Mononuclear cell (primary cell): Measurements from ENCODE around the gene DLGAP1. TPM values are rescaled to one million over a fixed set of nuclear protein-coding genes. Genes with fewer than 3 reads are reported as not detected.

Experiments used
- H3K27me3 ChIP-seq: 2 replicates; pipeline ENCODE4 v1.6.0; 2011; ENCODE audit warnings: low read length, control low read depth; ENCODE audit not compliant: insufficient read depth
- H3K4me1 ChIP-seq: 2 replicates; pipeline ENCODE4 v1.5.1; 2011; ENCODE audit warnings: mild to moderate bottlenecking, low read length, control low read depth; ENCODE audit not compliant: insufficient read depth
- H3K4me3 ChIP-seq: 2 replicates; pipeline ENCODE4 v1.5.1; 2011; ENCODE audit warnings: mild to moderate bottlenecking, low read length, moderate library complexity
- H3K9me3 ChIP-seq: 2 replicates; pipeline ENCODE4 v1.5.1; 2011; ENCODE audit warnings: low read depth, mild to moderate bottlenecking, control low read depth, low read length
- total RNA-seq: library from RNA; depleted of rRNA; stranded (reverse); fragments of >200 nt; gene quantifications from one replicate; pipeline ENCODE4 v1.2.3, GENCODE V29; 2012

The DLGAP1 gene
- total RNA-seq, 1 donor = 0.42 TPM

DNA sequence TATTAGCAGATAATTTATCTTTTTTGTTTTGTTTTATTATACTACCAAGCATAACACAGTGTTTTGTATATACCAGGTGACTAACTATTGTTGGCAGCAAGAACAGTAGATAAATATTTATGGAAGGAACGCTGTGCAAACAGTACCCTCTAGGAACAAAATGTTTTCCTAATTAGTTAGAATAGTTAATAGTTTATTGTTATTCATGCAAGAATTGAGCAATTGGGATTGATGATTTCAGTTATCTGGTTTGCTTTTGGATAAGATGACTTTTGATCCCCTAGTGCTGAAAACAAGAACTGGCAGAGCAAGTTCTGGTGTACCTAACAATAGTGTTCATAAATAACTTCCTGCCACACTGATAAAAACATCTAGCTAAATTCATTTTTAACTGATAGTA lies 681.8 kb downstream of the DLGAP1 start:
- Histone ChIP-seq H3K4me1 (peaks cover 10% of the 10 kb centered on the region), H3K27me3 (peaks cover 3% of the 10 kb centered on the region), H3K9me3 (no peaks in the 10 kb centered on the region), H3K4me3 (no peak overlapping the region)

DNA sequence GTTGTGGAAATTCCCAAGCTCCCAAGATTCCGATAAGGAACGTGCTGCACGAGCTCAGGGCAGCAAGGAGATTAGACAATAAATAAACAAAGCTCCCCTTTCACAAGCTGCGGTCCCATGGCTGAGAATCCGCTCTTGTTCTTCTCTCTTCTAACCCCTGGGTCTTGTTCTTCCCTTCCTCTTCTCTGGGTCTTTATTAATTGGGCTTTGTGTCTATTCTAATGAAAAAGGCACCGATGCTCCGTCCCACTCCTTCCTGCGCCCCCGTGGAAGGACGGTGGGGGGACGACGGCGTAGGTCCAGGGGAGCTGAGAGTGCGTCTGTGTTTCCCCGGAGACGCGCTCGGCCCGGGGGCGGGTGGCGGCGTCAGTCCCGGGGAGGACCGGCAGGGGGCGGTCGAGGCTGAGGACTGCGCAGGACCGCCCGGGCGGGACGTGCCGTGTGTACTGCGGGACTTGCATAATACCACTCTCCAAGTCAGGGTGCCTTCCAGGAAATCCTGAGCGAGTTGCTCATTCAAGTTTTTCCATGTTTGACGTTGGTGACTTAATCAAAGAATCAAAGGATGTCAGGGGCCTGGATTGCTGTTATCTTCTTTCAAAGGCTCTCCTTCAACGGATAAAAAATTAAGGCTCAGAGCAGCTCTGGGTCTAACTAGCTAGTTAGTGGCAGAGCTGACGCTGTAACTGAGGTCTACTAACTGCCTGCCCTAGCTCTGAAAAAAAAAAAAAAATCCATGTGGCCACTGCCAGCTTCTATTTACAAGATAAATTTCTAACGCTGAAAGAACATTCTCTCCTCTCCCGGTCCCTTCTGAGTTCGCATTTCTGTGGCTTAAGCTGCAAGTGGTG lies 683.8 kb downstream of the DLGAP1 start:
- H3K27me3 ChIP-seq = peaks cover 3% of the 10 kb centered on the region
- peaks cover 10% of the 10 kb centered on the region for H3K4me1 ChIP-seq
- peak overlapping the region; percentile 5 for H3K4me3 ChIP-seq
- no peaks in the 10 kb centered on the region for H3K9me3 ChIP-seq

- Histone ChIP-seq H3K4me3 (no peak overlapping the region), H3K27me3 (no peaks in the 10 kb centered on the region), H3K9me3 (no peaks in the 10 kb centered on the region), H3K4me1 (no peaks in the 10 kb centered on the region)
Observed at GRCh38 chr18:3761266-3761665, 693.8 kb downstream of the DLGAP1 start.

GRCh38 chr18:3760741-3761140 lies 694.4 kb downstream of the DLGAP1 start:
- H3K4me3 ChIP-seq = no peak overlapping the region
- no peaks in the 10 kb centered on the region for H3K9me3 ChIP-seq
- no peaks in the 10 kb centered on the region for H3K27me3 ChIP-seq
- H3K4me1 ChIP-seq = no peaks in the 10 kb centered on the region

DNA sequence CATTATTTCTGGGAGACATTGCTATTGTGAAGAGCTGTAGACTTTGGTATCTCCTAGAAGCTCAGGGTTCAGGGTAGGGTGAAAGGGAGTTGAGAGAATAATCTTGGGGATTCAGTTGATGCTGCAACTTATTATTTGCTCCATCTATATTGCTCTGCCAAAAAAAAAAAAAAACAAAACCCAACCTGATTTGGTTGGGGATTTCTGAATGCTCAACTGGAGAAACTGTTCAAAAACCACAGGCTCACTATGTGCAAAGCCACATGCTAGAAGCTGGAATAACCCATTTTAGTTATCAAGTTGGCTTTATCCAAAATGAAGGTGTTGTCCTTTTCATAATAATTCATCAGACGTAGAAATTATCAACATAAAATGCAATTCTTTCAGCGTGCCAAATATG lies 696.0 kb downstream of the DLGAP1 start:
- Histone ChIP-seq H3K4me3 (no peak overlapping the region), H3K9me3 (no peaks in the 10 kb centered on the region), H3K27me3 (no peaks in the 10 kb centered on the region), H3K4me1 (no peaks in the 10 kb centered on the region)

GRCh38 chr18:3758531-3758930 lies 696.6 kb downstream of the DLGAP1 start:
- Histone ChIP-seq H3K4me3 (no peak overlapping the region), H3K4me1 (no peaks in the 10 kb centered on the region), H3K27me3 (no peaks in the 10 kb centered on the region), H3K9me3 (no peaks in the 10 kb centered on the region)

- H3K27me3 ChIP-seq = no peaks in the 10 kb centered on the region
- no peaks in the 10 kb centered on the region for H3K4me1 ChIP-seq
- no peaks in the 10 kb centered on the region for H3K9me3 ChIP-seq
- no peak overlapping the region for H3K4me3 ChIP-seq
Observed at GRCh38 chr18:3757361-3757760, 697.7 kb downstream of the DLGAP1 start.

GRCh38 chr18:3753106-3753505 lies 702.0 kb downstream of the DLGAP1 start:
- no peaks in the 10 kb centered on the region for H3K9me3 ChIP-seq
- no peaks in the 10 kb centered on the region for H3K27me3 ChIP-seq
- peaks cover 5% of the 10 kb centered on the region for H3K4me1 ChIP-seq
- H3K4me3 ChIP-seq = no peak overlapping the region

DNA sequence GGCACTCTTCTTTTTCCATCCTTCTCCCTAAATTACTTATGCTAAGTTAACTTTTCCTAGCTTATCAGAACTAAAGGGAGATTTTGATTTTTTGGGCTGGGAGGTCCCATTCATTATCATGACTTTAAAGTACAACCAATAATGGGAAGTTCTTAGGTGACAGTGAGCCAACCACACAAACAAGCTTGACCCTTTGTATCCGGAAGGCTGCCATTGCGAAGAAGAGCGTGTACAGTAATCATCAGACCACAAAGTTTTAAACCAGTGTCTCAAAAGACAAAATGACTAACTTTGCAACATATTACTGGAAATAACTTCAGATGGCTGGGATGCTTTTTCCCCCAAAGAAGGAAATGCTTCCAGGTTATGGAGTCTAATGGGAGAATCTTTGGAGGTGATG lies 707.0 kb downstream of the DLGAP1 start:
- Histone ChIP-seq H3K4me1 (peaks cover 17% of the 10 kb centered on the region), H3K9me3 (no peaks in the 10 kb centered on the region), H3K27me3 (no peaks in the 10 kb centered on the region), H3K4me3 (no peak overlapping the region)

DNA sequence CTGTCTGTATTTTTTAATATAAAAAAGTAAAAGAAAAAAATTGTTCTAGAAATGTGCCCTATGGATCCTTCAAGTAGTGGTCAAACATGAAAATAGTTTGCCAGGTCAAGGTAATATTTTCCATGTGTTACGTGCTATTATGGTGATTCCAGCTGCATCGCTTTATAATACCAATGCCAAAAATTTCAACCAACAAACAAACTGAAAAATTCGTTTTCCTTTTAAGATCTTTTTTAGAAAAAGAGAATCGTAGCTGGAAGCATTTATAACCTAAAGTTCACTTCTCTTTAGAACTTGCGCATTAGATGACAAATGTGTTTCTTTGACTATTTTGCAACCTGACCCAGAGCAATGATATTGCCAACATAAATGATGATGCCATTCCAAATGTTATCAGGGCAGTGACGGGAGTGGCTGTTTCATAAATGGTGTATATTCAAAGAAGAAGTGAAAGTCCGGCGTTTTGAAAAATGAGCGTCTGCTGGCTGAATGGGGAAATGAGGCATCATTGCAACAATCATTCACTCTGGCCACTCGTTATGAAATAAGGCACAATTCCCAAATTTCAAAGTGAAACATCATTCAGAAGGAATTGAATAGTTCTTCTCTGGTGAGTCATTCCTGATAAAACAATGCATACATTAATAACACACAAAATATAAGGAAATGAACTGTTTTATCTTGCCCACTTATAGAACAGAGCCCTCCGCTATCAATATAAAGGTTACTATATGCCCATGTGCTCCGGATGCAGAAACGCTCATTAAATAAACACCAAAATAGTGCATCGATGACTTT lies 707.7 kb downstream of the DLGAP1 start:
- Histone ChIP-seq H3K4me1 (peaks cover 17% of the 10 kb centered on the region), H3K9me3 (no peaks in the 10 kb centered on the region), H3K27me3 (no peaks in the 10 kb centered on the region), H3K4me3 (no peak overlapping the region)

DNA sequence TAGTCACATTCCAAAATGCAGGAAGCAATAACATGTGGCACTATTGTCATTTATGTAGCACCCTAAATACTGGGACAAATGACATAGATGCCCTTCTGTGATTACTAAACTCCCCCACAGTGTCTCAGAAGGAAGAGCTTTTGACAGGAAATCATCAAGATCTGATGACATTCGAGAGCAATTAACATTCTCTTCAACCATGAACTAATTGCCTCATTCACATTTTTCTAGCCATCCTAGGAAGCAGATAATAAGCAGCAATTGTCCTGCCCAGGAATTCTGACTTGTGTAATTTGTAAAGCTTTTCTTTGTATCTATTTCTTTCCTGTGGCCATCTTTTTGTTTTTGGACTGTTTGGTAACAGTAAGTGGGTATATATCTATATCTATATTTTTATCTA lies 712.6 kb downstream of the DLGAP1 start:
- Histone ChIP-seq H3K27me3 (no peaks in the 10 kb centered on the region), H3K4me1 (peaks cover 7% of the 10 kb centered on the region), H3K4me3 (no peak overlapping the region), H3K9me3 (no peaks in the 10 kb centered on the region)

- Histone ChIP-seq H3K9me3 (no peaks in the 10 kb centered on the region), H3K4me3 (no peak overlapping the region), H3K4me1 (peaks cover 3% of the 10 kb centered on the region), H3K27me3 (no peaks in the 10 kb centered on the region)
Observed at GRCh38 chr18:3741333-3741732, 713.8 kb downstream of the DLGAP1 start.

GRCh38 chr18:3728704-3729437 lies 726.2 kb downstream of the DLGAP1 start:
- Histone ChIP-seq H3K4me1 (peaks cover 31% of the 10 kb centered on the region), H3K27me3 (no peaks in the 10 kb centered on the region), H3K4me3 (no peak overlapping the region), H3K9me3 (no peaks in the 10 kb centered on the region)

DNA sequence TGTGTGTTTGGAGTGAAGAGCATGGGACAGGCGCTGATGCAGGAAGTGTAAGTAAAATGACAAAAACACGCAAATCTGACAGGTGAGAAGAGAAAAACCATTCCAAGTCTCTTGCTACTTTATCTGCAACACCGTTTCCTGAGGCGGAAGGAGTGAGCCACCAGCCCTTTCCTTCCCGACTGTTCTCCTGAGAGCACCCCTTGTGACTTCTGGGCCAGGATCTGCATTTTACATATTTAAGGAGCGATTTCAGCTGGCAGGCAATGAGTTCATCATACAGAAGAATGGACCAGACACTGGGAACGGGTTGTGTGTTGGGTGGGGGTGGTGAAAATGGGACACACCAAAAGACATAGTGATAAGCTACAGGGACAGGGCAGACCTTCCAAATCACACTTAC lies 727.8 kb downstream of the DLGAP1 start:
- Histone ChIP-seq H3K9me3 (no peaks in the 10 kb centered on the region), H3K4me3 (no peak overlapping the region), H3K4me1 (peaks cover 46% of the 10 kb centered on the region), H3K27me3 (no peaks in the 10 kb centered on the region)
